HG02885 (cell line): ENCODE data around the gene POLR1B.
"Not testable (repeated sequence)": the region's sequence is repeated elsewhere in the genome, so short reads cannot be mapped to it uniquely, and the experiment has no call there.

Experiments used
- ATAC-seq: cut with Tn5 transposase; IDR thresholded peaks from one replicate; pipeline ENCODE4 v1.9.1; 2021; ENCODE audit warnings: mild to moderate bottlenecking; ENCODE audit not compliant: unreplicated experiment, poor library complexity

POLR1B gene

GRCh38 chr2:112542123-112542983 is at the start of gene POLR1B:
Gene POLR1B, plus strand, starts transcription at chr2:112542465. Its CDS starts 30 bp downstream, at chr2:112542495.
- ATAC-seq: peak; percentile 81

GRCh38 chr2:112493048-112493447 is 49.2 kb upstream of the POLR1B start:
- ATAC-seq: no peak

GRCh38 chr2:112493858-112494648 is 48.2 kb upstream of the POLR1B start:
- no peak for ATAC-seq

GRCh38 chr2:112494828-112495227 is 47.4 kb upstream of the POLR1B start:
- no peak for ATAC-seq

- not testable (repeated sequence) for ATAC-seq
These were observed 46.4 kb upstream of the POLR1B start for GRCh38 chr2:112495878-112496277.

GRCh38 chr2:112500850-112501484 is 41.3 kb upstream of the POLR1B start:
- peak; percentile 43 for ATAC-seq

- not testable (repeated sequence) for ATAC-seq
These were observed 32.8 kb upstream of the POLR1B start for GRCh38 chr2:112509239-112509998.

GRCh38 chr2:112516801-112517200 is 25.5 kb upstream of the POLR1B start:
- no peak for ATAC-seq

GRCh38 chr2:112518807-112519206 is 23.5 kb upstream of the POLR1B start:
- ATAC-seq: no peak

GRCh38 chr2:112519506-112519905 is 22.8 kb upstream of the POLR1B start:
- no peak for ATAC-seq

- ATAC-seq: no peak
These were observed 22.0 kb upstream of the POLR1B start for GRCh38 chr2:112520234-112520783.

GRCh38 chr2:112523291-112523777 is 18.9 kb upstream of the POLR1B start:
- ATAC-seq: no peak

GRCh38 chr2:112524276-112524675 is 18.0 kb upstream of the POLR1B start:
- ATAC-seq: not testable (repeated sequence)

GRCh38 chr2:112528541-112528940 is 13.7 kb upstream of the POLR1B start:
- no peak for ATAC-seq

- ATAC-seq: no peak
These were observed 12.5 kb upstream of the POLR1B start for GRCh38 chr2:112529757-112530156.

- ATAC-seq: no peak
These were observed 11.5 kb upstream of the POLR1B start for GRCh38 chr2:112530728-112531127.

GRCh38 chr2:112534826-112535225 is 7.4 kb upstream of the POLR1B start:
- ATAC-seq: no peak

GRCh38 chr2:112536665-112537064 is 5.6 kb upstream of the POLR1B start:
- ATAC-seq: not testable (repeated sequence)

GRCh38 chr2:112539306-112539705 is 3.0 kb upstream of the POLR1B start:
- ATAC-seq: no peak

GRCh38 chr2:112540906-112541305 is 1.4 kb upstream of the POLR1B start:
- no peak for ATAC-seq
